Spleen (tissue), 7 donors: ENCODE results near the gene PON3.

ENCODE experiments used
- CTCF ChIP-seq, 11 experiments: fragments of 200-600 bp in 7 of 11; fragments of 450-650 bp in 4 of 11; sonication (generic) in 4 of 11; IDR thresholded peaks in 8 of 11; conservative IDR thresholded peaks in 3 of 11; 1 replicate in 7 of 11; 2 replicates in 4 of 11; pipeline versions ENCODE4 v1.4.0 to v1.8.0; 2016 to 2021; ENCODE audit warnings: antibody characterized with exemption in 11 of 11, inconsistent platforms in 4 of 11, mild to moderate bottlenecking in 1 of 11
- POLR2A ChIP-seq, 3 donors: fragments of 450-650 bp; IDR thresholded peaks; one replicate each; pipeline ENCODE4 v1.5.1; 2017; ENCODE audit warnings: antibody characterized with exemption in 3 of 3, mild to moderate bottlenecking in 1 of 3
- donor health status: DM: no; HTN: no; CAD: no; lungs with moderate emphysema.
- donor health status: DM: no; HTN: no; CAD: no.
- donor health status: DM: no; HTN: no; CAD: no.

- TF ChIP-seq CTCF (IDR thresholded peaks at IDR 0.05 in 8 of 11, conservative IDR thresholded peaks at IDR 0.05 in 3 of 11) (no peak), POLR2A (IDR thresholded peaks at IDR 0.05) (no peak)
Measured at GRCh38 chr7:95317966-95318365, 78.2 kb downstream of the PON3 start.
